ENCODE measurements around the gene LAMA2. TPM values are rescaled to one million over a fixed set of nuclear protein-coding genes. Genes with fewer than 3 reads are reported as not detected.

The LAMA2 gene
- total and polyA plus RNA-seq, 2 of the 13 experiments (the other 11 are each of a cell fraction or from before 2014, with no cell fraction given): 0.11 to 0.28 TPM

DNA sequence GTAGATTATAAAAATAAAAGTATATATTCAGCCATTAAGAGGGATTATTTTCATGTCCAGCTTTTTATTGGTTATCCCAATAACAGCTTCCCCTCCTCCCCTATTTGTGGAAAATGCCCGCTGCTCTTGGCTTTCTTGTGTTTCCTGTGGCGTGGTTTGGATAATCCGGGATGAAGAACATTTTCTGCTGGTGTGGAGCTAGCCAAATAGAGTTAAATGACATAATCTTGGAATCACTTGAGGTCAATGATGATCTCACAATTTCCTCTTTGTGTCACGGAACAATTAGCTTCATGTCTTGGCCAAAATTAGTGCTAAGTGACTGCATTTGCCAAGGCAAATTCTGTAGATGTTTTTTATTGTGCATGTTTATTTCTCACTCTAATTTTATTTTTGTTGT, 394.0 kb downstream of the LAMA2 start:
- FAIRE-seq: no peak

More for the DNA sequence above, 394.0 kb downstream of the LAMA2 start:
- H3K9ac ChIP-seq (ENCODE audit: insufficient read depth, low read depth, low read length): no peak overlapping the region
- ChIA-PET POLR2A (no interaction called here), CTCF (ENCODE audit: low intra/inter-chr PET ratio, low total read pairs) (no interaction called here)
- TF ChIP-seq SUZ12 (IDR thresholded peaks at IDR 0.05; ENCODE audit: low read depth, low read length): no peak
- no peak for TF ChIP-seq ZNF841 (CRISPR knock-in tag; IDR thresholded peaks at IDR 0.05; ENCODE audit: borderline replicate concordance)
- TF ChIP-seq KLF12 (CRISPR knock-in tag; IDR thresholded peaks at IDR 0.05; ENCODE audit: borderline replicate concordance): no peak
- no peak for TF ChIP-seq ZFP62 (CRISPR knock-in tag; IDR thresholded peaks at IDR 0.05)
- no peak for TF ChIP-seq ZNF333 (CRISPR knock-in tag; IDR thresholded peaks at IDR 0.05; ENCODE audit: borderline replicate concordance)
- TF ChIP-seq, protein P1, sequence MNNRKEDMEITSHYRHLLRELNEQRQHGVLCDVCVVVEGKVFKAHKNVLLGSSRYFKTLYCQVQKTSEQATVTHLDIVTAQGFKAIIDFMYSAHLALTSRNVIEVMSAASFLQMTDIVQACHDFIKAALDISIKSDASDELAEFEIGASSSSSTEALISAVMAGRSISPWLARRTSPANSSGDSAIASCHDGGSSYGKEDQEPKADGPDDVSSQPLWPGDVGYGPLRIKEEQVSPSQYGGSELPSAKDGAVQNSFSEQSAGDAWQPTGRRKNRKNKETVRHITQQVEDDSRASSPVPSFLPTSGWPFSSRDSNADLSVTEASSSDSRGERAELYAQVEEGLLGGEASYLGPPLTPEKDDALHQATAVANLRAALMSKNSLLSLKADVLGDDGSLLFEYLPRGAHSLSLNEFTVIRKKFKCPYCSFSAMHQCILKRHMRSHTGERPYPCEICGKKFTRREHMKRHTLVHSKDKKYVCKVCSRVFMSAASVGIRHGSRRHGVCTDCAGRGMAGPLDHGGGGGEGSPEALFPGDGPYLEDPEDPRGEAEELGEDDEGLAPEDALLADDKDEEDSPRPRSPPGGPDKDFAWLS (CRISPR knock-in tag; IDR thresholded peaks at IDR 0.05; ENCODE audit: borderline replicate concordance): no peak
- no peak for TF ChIP-seq NR2F6 (IDR thresholded peaks at IDR 0.05)
- no peak for TF ChIP-seq NR2F6 (CRISPR knock-in tag; IDR thresholded peaks at IDR 0.05)
- TF ChIP-seq, protein P2, sequence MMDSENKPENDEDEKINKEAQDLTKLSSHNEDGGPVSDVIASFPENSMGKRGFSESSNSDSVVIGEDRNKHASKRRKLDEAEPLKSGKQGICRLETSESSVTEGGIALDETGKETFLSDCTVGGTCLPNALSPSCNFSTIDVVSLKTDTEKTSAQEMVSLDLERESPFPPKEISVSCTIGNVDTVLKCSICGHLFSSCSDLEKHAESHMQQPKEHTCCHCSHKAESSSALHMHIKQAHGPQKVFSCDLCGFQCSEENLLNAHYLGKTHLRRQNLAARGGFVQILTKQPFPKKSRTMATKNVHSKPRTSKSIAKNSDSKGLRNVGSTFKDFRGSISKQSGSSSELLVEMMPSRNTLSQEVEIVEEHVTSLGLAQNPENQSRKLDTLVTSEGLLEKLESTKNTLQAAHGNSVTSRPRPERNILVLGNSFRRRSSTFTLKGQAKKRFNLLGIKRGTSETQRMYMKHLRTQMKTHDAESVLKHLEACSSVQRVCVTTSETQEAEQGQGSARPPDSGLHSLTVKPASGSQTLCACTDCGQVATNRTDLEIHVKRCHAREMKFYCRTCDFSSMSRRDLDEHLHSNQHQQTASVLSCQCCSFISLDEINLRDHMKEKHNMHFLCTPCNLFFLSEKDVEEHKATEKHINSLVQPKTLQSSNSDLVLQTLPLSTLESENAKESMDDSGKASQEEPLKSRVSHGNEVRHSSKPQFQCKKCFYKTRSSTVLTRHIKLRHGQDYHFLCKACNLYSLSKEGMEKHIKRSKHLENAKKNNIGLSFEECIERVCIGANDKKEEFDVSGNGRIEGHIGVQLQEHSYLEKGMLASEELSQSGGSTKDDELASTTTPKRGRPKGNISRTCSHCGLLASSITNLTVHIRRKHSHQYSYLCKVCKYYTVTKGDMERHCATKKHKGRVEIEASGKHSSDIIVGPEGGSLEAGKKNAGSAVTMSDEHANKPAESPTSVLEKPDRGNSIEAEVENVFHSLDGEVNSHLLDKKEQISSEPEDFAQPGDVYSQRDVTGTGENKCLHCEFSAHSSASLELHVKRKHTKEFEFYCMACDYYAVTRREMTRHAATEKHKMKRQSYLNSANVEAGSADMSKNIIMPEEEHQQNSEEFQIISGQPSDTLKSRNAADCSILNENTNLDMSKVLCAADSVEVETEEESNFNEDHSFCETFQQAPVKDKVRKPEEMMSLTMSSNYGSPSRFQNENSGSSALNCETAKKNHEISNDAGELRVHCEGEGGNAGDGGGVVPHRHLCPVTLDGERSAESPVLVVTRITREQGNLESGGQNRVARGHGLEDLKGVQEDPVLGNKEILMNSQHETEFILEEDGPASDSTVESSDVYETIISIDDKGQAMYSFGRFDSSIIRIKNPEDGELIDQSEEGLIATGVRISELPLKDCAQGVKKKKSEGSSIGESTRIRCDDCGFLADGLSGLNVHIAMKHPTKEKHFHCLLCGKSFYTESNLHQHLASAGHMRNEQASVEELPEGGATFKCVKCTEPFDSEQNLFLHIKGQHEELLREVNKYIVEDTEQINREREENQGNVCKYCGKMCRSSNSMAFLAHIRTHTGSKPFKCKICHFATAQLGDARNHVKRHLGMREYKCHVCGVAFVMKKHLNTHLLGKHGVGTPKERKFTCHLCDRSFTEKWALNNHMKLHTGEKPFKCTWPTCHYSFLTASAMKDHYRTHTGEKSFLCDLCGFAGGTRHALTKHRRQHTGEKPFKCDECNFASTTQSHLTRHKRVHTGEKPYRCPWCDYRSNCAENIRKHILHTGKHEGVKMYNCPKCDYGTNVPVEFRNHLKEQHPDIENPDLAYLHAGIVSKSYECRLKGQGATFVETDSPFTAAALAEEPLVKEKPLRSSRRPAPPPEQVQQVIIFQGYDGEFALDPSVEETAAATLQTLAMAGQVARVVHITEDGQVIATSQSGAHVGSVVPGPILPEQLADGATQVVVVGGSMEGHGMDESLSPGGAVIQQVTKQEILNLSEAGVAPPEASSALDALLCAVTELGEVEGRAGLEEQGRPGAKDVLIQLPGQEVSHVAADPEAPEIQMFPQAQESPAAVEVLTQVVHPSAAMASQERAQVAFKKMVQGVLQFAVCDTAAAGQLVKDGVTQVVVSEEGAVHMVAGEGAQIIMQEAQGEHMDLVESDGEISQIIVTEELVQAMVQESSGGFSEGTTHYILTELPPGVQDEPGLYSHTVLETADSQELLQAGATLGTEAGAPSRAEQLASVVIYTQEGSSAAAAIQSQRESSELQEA (CRISPR knock-in tag; IDR thresholded peaks at IDR 0.05; ENCODE audit: not compliant biosample characterization): no peak
- TF ChIP-seq, protein P3, sequence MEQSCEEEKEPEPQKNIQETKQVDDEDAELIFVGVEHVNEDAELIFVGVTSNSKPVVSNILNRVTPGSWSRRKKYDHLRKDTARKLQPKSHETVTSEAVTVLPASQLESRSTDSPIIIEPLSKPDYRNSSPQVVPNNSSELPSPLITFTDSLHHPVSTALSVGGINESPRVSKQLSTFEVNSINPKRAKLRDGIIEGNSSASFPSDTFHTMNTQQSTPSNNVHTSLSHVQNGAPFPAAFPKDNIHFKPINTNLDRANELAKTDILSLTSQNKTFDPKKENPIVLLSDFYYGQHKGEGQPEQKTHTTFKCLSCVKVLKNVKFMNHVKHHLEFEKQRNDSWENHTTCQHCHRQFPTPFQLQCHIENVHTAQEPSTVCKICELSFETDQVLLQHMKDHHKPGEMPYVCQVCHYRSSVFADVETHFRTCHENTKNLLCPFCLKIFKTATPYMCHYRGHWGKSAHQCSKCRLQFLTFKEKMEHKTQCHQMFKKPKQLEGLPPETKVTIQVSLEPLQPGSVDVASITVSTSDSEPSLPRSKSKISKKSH (CRISPR knock-in tag; IDR thresholded peaks at IDR 0.05; ENCODE audit: borderline replicate concordance): no peak
- TF ChIP-seq ZBTB20 (CRISPR knock-in tag; IDR thresholded peaks at IDR 0.05; ENCODE audit: borderline replicate concordance, low read depth): no peak
- no peaks in the 10 kb centered on the region for H3K9me3 ChIP-seq (ENCODE audit: low read length)
- no peaks in the 10 kb centered on the region for H3K36me3 ChIP-seq (replicated peaks in 1 of 2; ENCODE audit: control insufficient read depth in 1 of 2, insufficient read depth in 2 of 2, low read length in 2 of 2)
- 4% methylated on average over 4 of the region's 4 CpGs for WGBS (ENCODE audit: low lambda C conversion rate)
- no peaks in the 10 kb centered on the region for H4K20me1 ChIP-seq (ENCODE audit: insufficient read depth, low read length)
- in situ Hi-C loops (cut with HindIII; ENCODE audit: extremely low pct_ligation_motif_present, low pct_unique_long_range_greater_than_20kb) (no loop called here), intact Hi-C loops (cut with micrococcal nuclease; ENCODE audit: unreplicated experiment) (no loop called here)
- BruUV-seq (replicated peaks): no TSS peak
- no peak overlapping the region for H3K4me3 ChIP-seq (replicated peaks in 1 of 3; ENCODE audit: insufficient read depth in 1 of 3, low read depth in 2 of 3, low read length in 3 of 3)
- H3K27ac ChIP-seq (ENCODE audit: extremely low read length, insufficient read depth, low read length): no peak overlapping the region
- H3K79me2 ChIP-seq (ENCODE audit: insufficient read depth, low read length): no peaks in the 10 kb centered on the region
- no peak for ATAC-seq
- H3K27me3 ChIP-seq (ENCODE audit: control insufficient read depth in 1 of 2, insufficient read depth in 2 of 2, low read length in 2 of 2): no peaks in the 10 kb centered on the region
- H2AFZ ChIP-seq (ENCODE audit: low read length): no peak overlapping the region
- H3K4me1 ChIP-seq (ENCODE audit: insufficient read depth, low read length): no peaks in the 10 kb centered on the region
- H3K4me2 ChIP-seq (ENCODE audit: low read depth, low read length): no peak overlapping the region
- no peak for DNase-seq (ENCODE audit: low spot score)

All from HepG2 (cell line).